ENCODE data around the gene CFC1B.
"Not testable (repeated sequence)": the region's sequence is repeated elsewhere in the genome, so short reads cannot be mapped to it uniquely, and the experiment has no call there.

Gene CFC1B

DNA sequence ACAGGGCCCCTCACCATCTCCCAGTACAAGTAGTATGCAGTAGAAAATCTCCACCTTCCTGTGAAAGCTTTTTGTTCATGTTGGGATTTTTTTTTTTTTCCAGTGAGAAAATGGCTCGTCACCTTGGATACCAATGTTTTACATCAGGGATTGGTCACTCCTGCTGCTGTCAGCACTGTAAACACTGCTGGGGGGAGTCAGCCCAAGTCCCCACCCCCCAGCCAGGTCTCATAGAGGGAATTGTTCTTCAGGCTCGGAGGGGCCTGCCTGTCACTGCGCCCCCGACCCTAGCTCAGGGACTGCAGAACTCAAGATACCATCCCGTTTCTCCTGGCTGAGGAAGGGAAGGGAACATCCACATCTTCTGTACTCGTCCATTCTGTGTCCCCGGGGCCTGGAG, at the start of gene CFC1B:
Gene CFC1B (plus strand): TSS at position 231 of the 400 bp plus-strand sequence. CDS start 263 bp downstream, outside the sequence.
- not testable (repeated sequence) for DNase-seq (ENCODE audit: low read depth)

DNA sequence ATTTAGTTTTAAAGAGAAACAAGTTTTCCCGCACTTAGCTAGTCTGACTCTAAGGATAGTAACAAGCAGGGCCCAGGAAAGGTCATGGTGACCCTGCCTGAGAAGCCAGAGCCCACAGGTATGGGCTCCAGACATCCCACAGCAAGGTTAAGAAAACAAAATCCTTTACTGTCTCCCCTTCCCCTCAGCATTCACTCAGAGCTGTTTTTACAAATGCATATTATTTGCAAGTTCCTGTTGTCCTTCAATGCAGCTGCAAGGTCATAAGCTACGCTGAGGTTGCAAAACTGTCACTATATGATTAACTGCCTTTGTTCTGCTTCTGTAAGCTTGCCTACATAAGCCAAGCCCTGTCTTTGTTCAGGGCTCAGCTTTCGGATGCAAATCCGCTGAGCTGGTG, 29.9 kb upstream of the CFC1B start:
- not testable (repeated sequence) for DNase-seq (ENCODE audit: low read depth)

DNA sequence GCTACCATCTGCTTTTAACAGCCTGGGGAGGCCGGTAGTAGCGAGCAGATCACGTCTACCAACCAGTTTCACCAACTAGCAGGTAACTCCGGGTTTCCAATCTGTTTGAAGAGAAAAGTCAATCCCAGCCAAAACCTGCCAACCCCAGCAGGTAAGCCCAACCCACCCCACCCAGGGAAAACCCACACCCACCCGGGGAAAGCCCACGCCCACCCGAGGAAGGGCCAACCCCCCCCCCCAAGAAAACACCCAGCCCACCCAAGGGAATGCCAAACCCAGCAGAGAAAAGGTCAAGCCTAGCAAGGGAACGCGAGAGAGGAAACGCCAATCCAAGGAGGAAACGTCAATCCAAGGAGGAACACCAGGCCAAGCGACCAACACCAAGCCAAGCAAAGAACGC, 11.8 kb upstream of the CFC1B start, which contains the start of gene POTEI:
Gene POTEI (minus strand): TSS at position 101 of the 400 bp plus-strand sequence. CDS start 93 bp downstream, at position 8.
- not testable (repeated sequence) for DNase-seq (ENCODE audit: low read depth)

DNA sequence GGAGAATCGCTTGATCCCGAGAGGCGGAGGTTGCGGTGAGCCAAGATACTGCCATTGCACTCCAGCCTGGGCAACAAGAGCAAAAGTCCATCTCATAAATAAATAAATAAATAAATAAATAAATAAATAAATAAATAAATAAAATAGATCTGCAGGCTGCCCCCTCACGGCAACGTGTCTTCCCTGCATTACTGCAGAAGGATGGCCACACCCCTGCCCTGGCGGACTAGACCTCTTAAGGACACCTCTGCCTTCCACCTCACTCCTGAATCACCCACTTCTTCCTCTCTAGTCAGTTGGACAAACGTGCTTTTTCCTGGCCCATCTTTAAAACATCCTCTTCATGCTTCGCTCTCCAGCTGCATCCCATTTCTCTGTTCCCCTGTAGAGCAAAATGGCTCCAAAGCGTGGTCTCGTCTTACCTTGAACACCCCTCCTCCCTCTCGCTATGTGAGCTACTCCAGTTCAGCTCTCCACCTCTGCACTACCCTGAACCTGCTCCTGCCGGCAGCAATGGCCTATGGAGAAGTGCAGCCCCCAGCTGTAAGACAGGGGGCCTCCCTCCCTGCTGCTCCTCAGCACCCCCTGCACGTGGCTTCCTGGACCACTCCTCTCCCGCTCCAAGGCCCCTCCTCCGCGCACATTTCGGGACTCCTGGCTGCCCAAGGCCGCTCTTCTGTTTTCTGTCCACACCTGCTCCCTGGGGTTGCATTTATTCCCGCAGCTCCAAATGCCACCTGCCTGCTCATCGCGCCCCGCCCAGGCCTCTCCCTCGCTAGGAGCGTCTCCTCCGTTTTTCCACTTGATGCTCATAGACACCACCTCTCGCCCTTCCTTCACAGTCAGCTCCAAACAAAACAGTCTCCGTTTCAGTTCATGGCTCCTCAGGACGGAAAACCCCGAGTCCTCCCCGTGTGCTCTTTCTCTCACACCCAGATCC, 9.9 kb upstream of the CFC1B start:
- DNase-seq (ENCODE audit: low read depth): not testable (repeated sequence)

DNA sequence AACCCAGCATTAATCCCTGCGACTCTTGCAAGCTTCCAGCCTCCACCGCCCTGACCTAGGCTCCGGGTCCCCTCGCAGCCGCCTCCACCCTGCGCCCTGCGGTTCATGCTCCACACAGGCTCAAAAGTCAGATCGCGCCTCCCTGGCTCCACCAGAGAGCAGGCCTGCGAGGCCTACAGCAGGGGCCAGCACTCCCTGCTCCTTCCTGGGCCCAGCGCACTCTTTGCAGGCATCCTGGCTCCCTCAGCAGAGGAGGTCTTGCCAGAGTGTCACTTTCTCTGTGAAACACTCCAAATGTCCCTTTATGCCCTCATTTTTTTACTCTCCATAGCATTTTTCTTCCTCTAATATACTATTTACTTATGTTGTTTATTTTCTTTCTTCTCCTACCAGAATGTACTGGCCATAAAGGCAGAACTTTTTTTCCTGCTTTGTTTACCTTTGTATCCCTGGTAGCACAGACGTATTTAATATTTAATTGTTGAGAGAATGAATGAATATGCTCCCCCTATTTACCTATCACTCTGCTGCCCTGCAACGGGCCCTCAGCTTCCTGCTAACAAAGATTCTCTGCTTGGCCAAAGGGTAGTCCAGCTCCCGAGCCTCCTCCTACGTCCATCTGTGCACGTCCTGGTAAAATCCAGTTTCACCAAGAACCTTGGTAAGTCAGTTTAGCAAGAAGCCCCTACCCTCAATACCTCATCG, 9.1 kb upstream of the CFC1B start:
- DNase-seq (ENCODE audit: low read depth): not testable (repeated sequence)

DNA sequence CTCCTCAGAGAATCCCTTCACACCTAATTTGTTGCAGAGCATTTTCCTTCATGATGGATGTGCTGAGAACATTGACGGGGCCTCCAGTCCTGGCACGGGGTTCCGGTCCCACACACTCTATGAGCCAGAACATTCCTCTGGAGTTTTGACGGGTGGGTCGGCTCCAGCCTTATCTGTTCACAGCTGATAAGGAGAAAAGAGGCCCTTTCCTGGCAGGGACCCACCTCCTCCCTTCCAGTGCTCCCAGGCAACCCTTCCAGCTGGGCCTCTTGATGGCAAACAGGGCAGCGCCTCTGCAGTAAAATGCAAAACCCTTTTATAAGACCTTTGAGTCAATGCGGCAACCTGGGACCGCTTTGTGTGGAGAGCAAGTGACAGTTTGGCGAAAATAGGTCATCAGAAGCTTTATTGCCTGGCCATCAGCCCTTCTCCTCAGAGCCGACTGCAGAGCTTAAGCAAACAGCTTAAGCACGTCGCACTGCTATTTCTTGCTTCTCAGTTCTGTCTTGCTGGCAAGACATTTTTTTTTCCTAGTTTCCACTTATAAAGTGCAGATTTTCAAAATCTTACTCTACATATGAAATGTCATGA, 2.4 kb upstream of the CFC1B start:
- not testable (repeated sequence) for DNase-seq (ENCODE audit: low read depth)

DNA sequence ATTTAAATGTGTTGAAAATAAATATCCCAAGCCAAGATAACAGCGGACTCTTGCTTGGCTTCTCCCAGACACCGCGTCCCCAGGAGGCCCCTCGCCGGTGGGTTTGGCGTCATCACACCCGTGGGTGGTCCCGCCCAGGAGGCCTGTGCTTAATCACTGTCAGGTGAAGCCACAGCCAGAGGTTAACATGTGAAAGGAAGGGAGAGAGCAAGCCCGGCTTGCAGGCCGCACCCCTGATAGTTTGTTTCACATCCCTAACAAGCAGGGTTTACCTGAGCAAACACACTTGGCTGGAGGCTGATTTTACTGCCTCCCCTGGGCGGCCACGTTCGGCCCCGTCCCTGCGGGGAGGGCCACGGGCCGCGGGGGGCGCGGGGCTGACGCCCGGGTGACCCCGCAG, 1.4 kb downstream of the CFC1B start:
- DNase-seq (ENCODE audit: low read depth): not testable (repeated sequence)

DNA sequence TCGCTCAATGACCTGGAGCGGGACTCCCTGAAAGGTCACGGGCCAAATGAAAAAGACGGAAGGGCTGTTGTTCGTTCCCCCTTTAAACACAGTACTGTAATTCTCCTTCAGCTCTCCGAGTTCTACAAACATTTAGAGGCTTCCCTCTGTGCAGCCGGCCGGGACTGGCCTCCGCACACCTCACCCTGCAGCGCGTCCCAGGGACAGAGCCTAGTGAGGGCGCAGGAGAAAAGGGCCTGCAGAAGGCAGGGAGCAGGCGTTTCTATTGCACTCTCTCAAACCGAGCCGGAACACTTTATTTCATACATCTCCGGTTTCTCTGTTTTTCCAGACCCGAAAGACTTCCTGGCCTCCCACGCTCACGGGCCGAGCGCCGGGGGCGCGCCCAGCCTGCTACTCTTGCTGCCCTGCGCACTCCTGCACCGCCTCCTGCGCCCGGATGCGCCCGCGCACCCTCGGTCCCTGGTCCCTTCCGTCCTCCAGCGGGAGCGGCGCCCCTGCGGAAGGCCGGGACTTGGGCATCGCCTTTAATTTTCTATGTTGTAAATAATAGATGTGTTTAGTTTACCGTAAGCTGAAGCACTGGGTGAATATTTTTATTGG, 6.4 kb downstream of the CFC1B start:
- not testable (repeated sequence) for DNase-seq (ENCODE audit: low read depth)

DNA sequence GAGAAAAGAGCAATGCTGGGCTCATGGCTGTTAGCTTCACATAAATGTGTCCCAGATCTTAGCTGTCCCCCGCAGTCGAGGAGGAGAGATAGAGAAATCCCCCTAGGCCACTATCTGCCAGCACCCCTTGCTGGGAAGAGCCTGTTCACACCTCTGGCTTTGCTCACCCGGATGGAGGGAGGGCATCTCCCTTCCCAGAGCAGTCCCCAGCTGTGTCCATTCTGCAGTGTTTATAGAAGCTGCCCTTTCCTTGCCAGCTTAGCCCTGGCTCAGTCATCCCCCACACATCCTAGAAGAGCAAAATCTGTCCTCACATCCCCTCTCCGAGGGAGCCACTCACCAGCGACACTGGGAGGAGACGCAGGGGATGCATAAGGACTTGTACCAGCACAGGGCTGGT, 8.5 kb downstream of the CFC1B start:
- not testable (repeated sequence) for DNase-seq (ENCODE audit: low read depth)

DNA sequence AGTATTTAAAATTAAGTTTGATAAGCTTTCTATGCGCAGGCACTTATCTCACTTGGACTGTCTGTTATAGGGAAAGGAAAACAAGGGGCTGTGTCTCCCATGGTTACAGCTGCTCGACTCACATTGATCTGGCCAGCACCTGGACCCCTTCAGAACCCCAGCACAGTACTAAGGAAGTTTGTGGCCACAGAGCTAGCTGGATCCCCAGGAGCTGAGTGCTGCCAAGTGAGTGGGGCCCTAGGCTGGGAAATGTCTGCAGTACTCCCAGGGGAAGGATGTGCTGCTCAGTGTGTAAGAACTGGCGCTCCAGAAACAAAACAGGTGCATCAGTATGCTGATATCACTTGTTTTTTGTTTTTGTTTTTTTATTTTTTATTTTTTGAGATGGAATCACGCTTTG, 9.2 kb downstream of the CFC1B start:
- not testable (repeated sequence) for DNase-seq (ENCODE audit: low read depth)

DNA sequence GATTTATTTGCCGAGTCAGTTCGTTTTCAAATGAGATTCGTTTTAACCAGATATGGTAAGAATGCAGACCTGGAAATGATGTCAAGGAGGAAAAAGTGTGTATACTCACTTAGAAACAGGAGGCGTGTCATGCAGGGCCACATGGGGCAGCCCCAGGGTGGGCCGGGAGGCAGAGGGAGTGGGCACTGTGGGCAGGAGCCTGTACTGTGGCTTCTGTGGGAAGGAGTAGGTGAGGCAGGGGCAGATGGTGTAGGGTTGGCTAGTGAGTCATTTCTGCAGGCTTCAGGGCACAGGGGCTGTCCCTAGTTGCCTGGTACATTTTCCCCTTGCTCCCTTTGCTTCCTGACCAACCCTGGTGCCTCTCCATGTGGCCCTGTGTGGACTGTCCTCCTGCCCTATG, 10.2 kb downstream of the CFC1B start:
- not testable (repeated sequence) for DNase-seq (ENCODE audit: low read depth)

DNA sequence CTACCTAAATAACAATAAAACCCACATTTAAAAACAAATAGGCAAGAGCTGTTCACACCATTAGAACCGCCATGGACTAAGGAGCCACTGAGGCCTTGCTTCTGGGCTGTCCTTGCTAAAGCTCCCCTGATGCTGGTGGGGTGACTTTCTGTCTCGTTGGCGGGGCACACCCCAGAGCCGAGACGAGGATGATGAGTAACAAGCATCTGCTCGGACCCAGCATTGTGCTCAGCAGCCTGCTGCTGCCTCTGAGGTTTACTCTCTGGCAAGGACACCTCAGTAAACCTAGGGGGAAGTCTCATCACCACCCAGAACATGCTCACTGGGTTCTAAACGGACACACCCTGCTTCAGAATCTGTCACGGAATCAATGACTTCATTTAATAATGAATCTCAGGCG, 10.7 kb downstream of the CFC1B start:
- DNase-seq (ENCODE audit: low read depth): not testable (repeated sequence)

DNA sequence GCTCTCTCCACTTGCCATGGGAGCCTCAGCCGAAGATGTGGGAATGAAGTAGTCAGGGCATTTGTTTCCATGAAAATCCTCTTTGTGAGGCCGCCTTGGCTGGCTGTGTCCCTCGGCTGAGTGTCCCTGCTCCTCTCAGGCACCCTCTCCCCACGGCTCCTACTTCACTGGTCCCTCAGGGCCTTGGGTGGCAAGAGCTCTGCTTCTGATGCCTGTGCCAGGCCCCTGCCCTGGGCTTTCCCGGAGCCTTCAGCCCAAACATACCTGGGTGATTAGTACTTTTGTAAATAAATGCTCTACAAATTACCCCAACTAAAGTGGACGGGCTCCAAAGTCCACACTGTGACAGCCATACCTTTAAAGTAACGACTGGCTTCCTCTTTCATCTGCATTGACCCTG, 15.6 kb downstream of the CFC1B start:
- not testable (repeated sequence) for DNase-seq (ENCODE audit: low read depth)

DNA sequence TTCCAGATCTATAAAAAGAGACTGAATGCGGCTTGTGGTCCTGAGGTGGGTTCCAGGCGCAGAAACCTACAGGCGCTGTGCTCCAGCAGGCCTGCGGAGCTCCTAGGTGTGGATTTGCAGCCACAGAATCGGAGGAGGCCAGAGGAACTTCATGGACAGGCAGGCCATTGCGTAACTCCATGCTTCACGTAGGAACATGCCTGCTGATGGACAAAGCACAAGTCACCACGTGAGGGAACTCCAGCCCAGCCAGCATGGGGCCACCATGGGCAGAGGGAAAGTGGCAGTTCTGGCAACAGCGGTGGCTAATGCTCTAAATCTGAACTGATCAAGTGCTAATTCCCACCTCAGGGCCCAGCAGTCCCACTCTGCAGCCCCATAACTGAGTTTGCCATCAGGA, 17.2 kb downstream of the CFC1B start:
- DNase-seq (ENCODE audit: low read depth): not testable (repeated sequence)

DNA sequence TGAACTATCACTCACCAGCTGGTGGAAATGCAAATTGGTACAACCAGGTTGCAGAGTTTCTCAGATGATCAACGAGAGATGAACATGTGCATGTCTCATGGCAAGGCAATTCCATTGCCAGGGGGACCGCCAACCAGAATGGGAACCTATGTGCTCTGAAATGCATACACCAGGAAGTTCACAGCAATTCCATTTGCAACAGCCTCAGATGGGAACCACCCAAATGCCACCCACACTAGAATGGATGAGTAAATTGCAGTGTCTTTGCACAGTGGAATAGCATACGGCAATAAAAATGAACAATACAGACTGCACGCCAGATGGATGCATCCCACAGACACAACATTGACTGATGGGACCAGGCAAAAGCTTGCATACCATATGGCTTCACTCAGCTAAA, 21.8 kb downstream of the CFC1B start:
- not testable (repeated sequence) for DNase-seq (ENCODE audit: low read depth)

DNA sequence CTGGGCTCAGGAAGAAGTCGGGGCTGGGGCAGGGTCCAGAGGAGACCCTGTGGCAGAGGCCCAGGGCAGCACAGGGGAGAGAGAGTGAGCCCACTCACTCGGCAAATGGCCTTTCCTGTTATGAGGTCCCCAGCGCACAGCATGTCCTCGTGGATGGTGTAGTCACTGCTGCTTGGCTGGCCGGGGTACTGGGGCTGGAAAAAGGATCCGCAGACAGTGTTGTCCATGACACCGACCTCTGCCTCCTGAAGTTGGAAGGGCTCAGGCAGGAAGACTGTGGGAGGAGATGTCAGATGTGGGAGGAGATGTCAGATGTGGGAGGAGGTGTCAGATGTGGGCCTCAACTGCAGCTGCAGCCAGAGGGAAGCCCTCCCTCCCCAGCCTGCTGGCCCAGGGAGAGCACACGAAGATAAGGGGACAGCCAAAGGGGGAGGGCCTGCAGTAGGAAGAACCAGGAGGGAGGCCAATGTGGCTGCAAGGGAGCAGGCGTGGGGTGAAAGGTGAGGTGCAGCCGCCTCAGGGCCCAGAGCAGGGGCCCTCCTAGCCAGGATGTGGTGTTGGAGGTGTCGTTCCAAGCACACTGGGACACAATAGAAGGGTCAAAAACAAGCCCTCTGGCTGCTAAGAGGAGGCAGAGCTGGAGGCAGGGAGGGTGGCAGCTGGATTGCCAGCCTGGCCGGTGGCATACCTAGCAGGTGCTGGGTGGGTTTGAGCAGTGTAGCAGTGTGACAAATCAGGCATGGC, 22.9 kb downstream of the CFC1B start:
- not testable (repeated sequence) for DNase-seq (ENCODE audit: low read depth)

DNA sequence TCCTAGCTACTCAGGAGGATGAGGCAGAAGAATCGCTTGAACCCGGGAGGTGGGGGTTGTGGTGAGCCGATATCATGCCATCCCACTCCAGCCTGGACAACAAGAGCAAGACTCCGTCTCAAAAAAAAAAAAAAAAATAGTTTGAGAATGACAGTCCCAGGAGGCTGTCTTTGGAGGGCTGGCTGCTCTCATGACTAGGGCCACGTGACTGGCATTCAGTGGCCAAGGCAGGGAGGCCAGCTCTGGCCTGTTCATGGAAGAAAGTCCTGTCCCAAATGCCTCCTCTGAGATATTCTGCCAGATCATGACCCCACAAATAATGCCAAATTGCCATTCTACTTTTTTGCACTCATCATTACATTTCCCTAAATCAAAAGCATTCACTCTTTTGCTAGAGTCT, 24.0 kb downstream of the CFC1B start:
- not testable (repeated sequence) for DNase-seq (ENCODE audit: low read depth)

DNA sequence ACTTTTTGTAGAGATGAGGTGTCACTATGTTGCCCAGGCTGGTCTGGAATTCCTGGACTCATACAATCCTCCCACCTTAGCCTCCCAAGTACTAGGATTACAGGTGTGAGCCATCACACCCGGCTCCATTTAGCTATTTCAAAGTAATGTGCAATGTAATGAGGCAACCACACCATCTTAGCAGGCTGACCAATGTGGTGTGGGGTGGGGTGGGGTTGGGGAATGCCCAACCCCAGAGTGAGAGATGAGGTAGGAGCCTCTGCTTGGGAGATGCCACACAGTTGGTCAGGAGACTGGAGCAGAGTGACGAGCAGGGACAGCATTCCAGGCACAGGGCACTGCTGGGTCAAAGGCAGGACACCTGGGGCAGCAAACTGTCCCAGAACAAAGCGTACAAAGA, 27.4 kb downstream of the CFC1B start:
- DNase-seq (ENCODE audit: low read depth): not testable (repeated sequence)

DNA sequence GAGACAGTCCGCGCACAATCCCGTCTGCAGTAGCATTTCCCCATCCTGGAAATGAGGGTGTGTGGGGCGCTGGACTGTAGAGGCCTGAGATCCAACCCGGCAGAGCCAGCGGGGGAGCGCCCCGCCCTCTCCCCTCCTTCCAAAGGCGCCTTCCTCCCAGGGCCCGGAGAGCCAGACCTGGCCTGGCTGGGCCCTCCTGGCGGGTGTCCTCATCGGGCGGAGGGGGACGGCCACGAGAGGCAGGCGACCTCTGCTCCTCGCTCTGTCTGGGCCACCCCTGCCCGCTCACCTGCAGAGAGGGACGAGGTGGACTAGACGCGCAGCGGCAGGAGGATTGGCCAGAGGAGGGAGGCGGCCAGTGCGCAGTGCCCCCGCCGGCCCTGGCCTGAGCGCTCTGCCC, 28.5 kb downstream of the CFC1B start:
- DNase-seq (ENCODE audit: low read depth): not testable (repeated sequence)

DNA sequence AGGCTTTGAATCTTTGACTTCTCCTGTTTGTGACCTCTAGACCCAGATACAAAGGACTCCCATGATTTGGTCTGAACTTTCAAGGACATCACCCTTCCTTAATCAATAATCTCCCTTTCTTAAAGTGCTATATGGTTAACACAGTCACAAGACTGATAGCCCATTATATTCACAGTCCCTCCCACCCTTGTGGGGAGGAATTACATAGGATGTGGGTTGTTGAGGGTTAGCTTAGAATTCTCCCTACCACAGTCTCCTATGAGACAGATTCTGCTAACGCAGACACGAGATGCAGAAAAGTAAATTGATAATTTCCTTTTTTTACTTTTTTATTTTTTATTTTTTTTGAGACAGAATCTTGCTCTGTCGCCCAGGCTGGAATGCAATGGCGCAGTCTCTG, 33.2 kb downstream of the CFC1B start:
- not testable (repeated sequence) for DNase-seq (ENCODE audit: low read depth)

DNA sequence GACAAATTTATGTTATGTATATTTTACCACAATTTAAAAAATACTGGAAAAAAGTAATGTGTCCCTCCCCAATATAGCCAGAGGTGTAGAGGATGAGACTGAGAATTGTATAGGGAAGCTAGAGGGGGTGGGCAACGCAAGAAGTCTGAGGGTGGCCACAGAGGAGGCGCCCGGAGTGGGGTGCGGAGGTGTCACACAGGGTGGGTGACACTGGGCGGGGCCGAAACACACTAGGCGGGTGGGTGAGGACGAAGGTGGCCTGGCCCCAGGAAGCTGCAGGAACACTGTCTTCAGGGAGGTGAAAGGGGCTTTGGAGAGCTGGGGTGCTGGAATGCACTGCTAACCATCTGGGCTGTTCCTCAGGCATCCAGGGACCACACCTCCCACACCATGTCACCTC, 35.4 kb downstream of the CFC1B start:
- not testable (repeated sequence) for DNase-seq (ENCODE audit: low read depth)
